Activated CD4-positive, alpha-beta T cell treated with anti-CD3 and anti-CD28 coated beads for 36 hours (primary cell): Measurements from ENCODE around the gene TFCP2L1. TPM values are rescaled to one million over a fixed set of nuclear protein-coding genes. Genes with fewer than 3 reads are reported as not detected.
"Not testable (repeated sequence)": the region's sequence is repeated elsewhere in the genome, so short reads cannot be mapped to it uniquely, and the experiment has no call there.

Experiments used
- ATAC-seq: fragments of 200-7000 bp; cut with Tn5 transposase; one replicate; pipeline ENCODE4 v1.10.0; 2021; ENCODE audit warnings: mild to moderate bottlenecking, moderate library complexity
- CTCF ChIA-PET: fragments of 350-600 bp; sonication (Branson Sonifier 250); formaldehyde crosslinking; loops from one replicate; lab custom pipeline; 2021; ENCODE audit warnings: antibody characterized with exemption; lab: Charles Lee
- POLR2A ChIA-PET: fragments of 350-600 bp; sonication (Branson Sonifier 250); formaldehyde crosslinking; loops from one replicate; lab custom pipeline; 2021; ENCODE audit warnings: antibody characterized with exemption, inconsistent platforms; lab: Charles Lee
- DNase-seq: peaks from one replicate; pipeline ENCODE4 v3.0.0-alpha.2; 2020
- H3K27ac Mint-ChIP-seq: one replicate; pipeline ENCODE4 v1.8.0; 2021; ENCODE audit warnings: mixed read lengths
- H3K27me3 Mint-ChIP-seq: one replicate; pipeline ENCODE4 v1.8.0; 2021; ENCODE audit warnings: mixed read lengths
- H3K36me3 Mint-ChIP-seq: one replicate; pipeline ENCODE4 v1.8.0; 2021; ENCODE audit warnings: low read depth, mixed read lengths
- H3K4me1 Mint-ChIP-seq: one replicate; pipeline ENCODE4 v1.8.0; 2021; ENCODE audit warnings: mixed read lengths
- H3K4me3 Mint-ChIP-seq: one replicate; pipeline ENCODE4 v1.8.0; 2021; ENCODE audit warnings: mild to moderate bottlenecking, moderate library complexity, mixed read lengths
- H3K9me3 Mint-ChIP-seq: one replicate; pipeline ENCODE4 v1.8.0; 2021; ENCODE audit warnings: low read depth, mixed read lengths
- intact Hi-C, 2 experiments: fragments of 100-400 bp; cut with DNase I in 1 of 2; cut with micrococcal nuclease in 1 of 2; formaldehyde crosslinking; loops; one replicate each; pipeline versions ENCODE4 v1.14.2 to v1.15.1; 2022 to 2024; cut with DNase I, micrococcal nuclease
- total RNA-seq, 2 experiments: library from RNA; stranded (reverse); gene quantifications; one replicate each; pipeline ENCODE4 v1.2.3, GENCODE V29; 2021

The TFCP2L1 gene, protein sequence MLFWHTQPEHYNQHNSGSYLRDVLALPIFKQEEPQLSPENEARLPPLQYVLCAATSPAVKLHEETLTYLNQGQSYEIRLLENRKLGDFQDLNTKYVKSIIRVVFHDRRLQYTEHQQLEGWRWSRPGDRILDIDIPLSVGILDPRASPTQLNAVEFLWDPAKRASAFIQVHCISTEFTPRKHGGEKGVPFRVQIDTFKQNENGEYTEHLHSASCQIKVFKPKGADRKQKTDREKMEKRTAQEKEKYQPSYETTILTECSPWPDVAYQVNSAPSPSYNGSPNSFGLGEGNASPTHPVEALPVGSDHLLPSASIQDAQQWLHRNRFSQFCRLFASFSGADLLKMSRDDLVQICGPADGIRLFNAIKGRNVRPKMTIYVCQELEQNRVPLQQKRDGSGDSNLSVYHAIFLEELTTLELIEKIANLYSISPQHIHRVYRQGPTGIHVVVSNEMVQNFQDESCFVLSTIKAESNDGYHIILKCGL
- under 1 TPM; 0.02 to 0.05 TPM for total RNA-seq

GRCh38 chr2:121284463-121285449, at the start of gene TFCP2L1:
TSS of gene TFCP2L1 (minus strand) at chr2:121285202. CDS start at chr2:121285109, 93 bp downstream.
- peak; percentile 52 for DNase-seq
- no peak within 1 kb of the TSS for H3K27ac Mint-ChIP-seq
- H3K9me3 Mint-ChIP-seq: no peaks in the 10 kb centered on the region
- CTCF ChIA-PET: no interaction called here
- peak within 1 kb of the TSS; percentile 56 for H3K4me3 Mint-ChIP-seq
- H3K4me1 Mint-ChIP-seq: peaks cover 7% of the 10 kb centered on the region
- intact Hi-C loops: no loop called here
- no peaks in the 10 kb centered on the region for H3K36me3 Mint-ChIP-seq
- peak; percentile 77 for ATAC-seq
- POLR2A ChIA-PET: no interaction called here
- peaks cover 39% of the 10 kb centered on the region for H3K27me3 Mint-ChIP-seq

DNA sequence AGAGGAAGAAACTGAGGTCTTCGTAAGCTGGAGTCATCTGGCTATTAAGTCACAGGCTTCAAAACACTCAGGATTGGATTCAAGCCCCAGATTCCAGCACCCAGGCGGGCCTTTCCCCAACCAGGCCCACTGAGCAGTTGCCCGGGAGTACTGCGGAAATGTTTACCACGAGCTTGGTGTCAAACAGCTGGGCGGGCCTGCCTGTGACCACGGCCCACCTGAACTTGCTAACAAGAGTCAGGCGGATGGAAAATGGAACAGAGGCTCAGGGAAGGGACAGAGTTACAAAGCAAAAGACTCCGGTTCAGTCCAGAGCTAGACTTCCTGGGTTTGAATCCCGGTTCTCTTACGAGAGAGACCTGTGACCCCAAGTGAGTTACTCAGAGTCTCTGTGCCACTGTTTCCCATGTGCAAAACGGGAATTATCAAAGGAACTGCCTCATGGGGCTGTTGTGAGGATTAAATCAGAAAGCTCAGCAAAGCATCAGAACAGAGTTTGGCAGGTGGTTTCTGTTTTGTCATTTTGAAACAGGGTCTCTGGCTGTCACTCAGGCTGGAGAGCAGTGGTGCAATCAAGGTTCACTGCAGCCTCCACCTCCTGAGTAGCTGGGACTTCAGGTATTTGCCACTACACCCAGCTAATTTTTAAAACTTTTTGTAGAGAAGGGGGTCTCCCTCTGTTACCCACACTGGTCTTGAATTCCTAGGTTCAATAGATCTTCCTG, 49.0 kb upstream of the TFCP2L1 start:
- Mint-ChIP-seq H3K9me3 (no peaks in the 10 kb centered on the region), H3K4me1 (no peaks in the 10 kb centered on the region), H3K27ac (no peak overlapping the region), H3K36me3 (peaks cover 4% of the 10 kb centered on the region), H3K27me3 (peaks cover 2% of the 10 kb centered on the region), H3K4me3 (no peak overlapping the region)
- ChIA-PET POLR2A (no interaction called here), CTCF (interaction anchor here (0.6 to 1.0 kb wide), 3 partner anchors 21 to 249 kb away, joined by 3 read pairs; no protein-coding TSS in a partner anchor)
- DNase-seq (no peak), ATAC-seq (peak; percentile 55)
- intact Hi-C loops: no loop called here

- H3K4me3 Mint-ChIP-seq: no peak overlapping the region
- H3K9me3 Mint-ChIP-seq: no peaks in the 10 kb centered on the region
- DNase-seq (no peak), ATAC-seq (no peak)
- ChIA-PET CTCF (no interaction called here), POLR2A (no interaction called here)
- H3K27ac Mint-ChIP-seq: no peak overlapping the region
- H3K36me3 Mint-ChIP-seq: no peaks in the 10 kb centered on the region
- H3K4me1 Mint-ChIP-seq: no peaks in the 10 kb centered on the region
- H3K27me3 Mint-ChIP-seq: peaks cover 2% of the 10 kb centered on the region
- intact Hi-C loops: no loop called here
Measured at GRCh38 chr2:121333231-121333630, 48.2 kb upstream of the TFCP2L1 start.

- H3K27ac Mint-ChIP-seq, POLR2A ChIA-PET, CTCF ChIA-PET, H3K9me3 Mint-ChIP-seq, H3K36me3 Mint-ChIP-seq, H3K27me3 Mint-ChIP-seq, intact Hi-C loops, DNase-seq, H3K4me1 Mint-ChIP-seq, H3K4me3 Mint-ChIP-seq, ATAC-seq: not testable (repeated sequence)
Measured at GRCh38 chr2:121331324-121331723, 46.3 kb upstream of the TFCP2L1 start.

DNA sequence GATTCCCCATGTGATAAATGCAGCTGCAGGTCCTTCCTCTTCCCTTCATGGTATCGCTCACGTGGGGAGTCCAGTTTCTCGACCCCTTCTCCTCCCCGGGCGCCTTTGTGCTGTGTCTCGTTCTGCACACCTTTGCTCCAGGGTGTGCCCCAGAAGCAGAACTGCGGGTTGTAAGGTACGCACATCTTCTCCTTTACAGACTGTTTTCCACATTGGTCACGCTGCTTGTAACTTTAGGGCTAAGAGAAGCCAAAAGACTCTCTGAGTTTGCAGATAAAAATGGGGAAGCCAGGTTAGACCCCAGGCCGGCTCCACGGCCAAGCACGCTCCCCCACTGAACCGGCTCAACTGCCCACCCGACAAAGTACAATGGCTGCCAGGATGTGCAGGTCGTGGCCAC, 45.9 kb upstream of the TFCP2L1 start:
- POLR2A ChIA-PET: no interaction called here
- Mint-ChIP-seq H3K9me3 (no peaks in the 10 kb centered on the region), H3K4me1 (no peaks in the 10 kb centered on the region), H3K4me3 (no peak overlapping the region), H3K36me3 (no peaks in the 10 kb centered on the region), H3K27ac (no peak overlapping the region), H3K27me3 (peaks cover 5% of the 10 kb centered on the region)
- CTCF ChIA-PET: no interaction called here
- DNase-seq (no peak), ATAC-seq (no peak)
- intact Hi-C loops: no loop called here

- H3K27me3 Mint-ChIP-seq: peaks cover 7% of the 10 kb centered on the region
- ChIA-PET POLR2A (no interaction called here), CTCF (no interaction called here)
- no peak for ATAC-seq
- H3K36me3 Mint-ChIP-seq: no peaks in the 10 kb centered on the region
- no peak overlapping the region for H3K4me3 Mint-ChIP-seq
- no peak for DNase-seq
- H3K9me3 Mint-ChIP-seq: no peaks in the 10 kb centered on the region
- no peaks in the 10 kb centered on the region for H3K4me1 Mint-ChIP-seq
- intact Hi-C loops: loop anchor here in 1 of 2 experiments (10.0 kb wide), 1 partner anchor 235 kb away; no protein-coding TSS in a partner anchor
- no peak overlapping the region for H3K27ac Mint-ChIP-seq
Measured at GRCh38 chr2:121329786-121330185, 44.8 kb upstream of the TFCP2L1 start.

- Mint-ChIP-seq H3K4me3 (no peak overlapping the region), H3K27ac (no peak overlapping the region), H3K4me1 (no peaks in the 10 kb centered on the region), H3K9me3 (no peaks in the 10 kb centered on the region), H3K27me3 (peaks cover 7% of the 10 kb centered on the region), H3K36me3 (no peaks in the 10 kb centered on the region)
- CTCF ChIA-PET: no interaction called here
- ATAC-seq (no peak), DNase-seq (no peak)
- POLR2A ChIA-PET: no interaction called here
- intact Hi-C loops: loop anchor here in 1 of 2 experiments (10.0 kb wide), 1 partner anchor 232 kb away; no protein-coding TSS in a partner anchor
Measured at GRCh38 chr2:121326628-121327027, 41.6 kb upstream of the TFCP2L1 start.

- Mint-ChIP-seq H3K27ac (no peak overlapping the region), H3K4me3 (no peak overlapping the region), H3K9me3 (no peaks in the 10 kb centered on the region), H3K36me3 (no peaks in the 10 kb centered on the region), H3K4me1 (no peaks in the 10 kb centered on the region), H3K27me3 (peaks cover 5% of the 10 kb centered on the region)
- ChIA-PET CTCF (no interaction called here), POLR2A (no interaction called here)
- no peak for DNase-seq
- intact Hi-C loops: loop anchor here in 1 of 2 experiments (10.0 kb wide), 1 partner anchor 230 kb away; no protein-coding TSS in a partner anchor
- no peak for ATAC-seq
Measured at GRCh38 chr2:121324601-121325000, 39.6 kb upstream of the TFCP2L1 start.

GRCh38 chr2:121321476-121321875, 36.5 kb upstream of the TFCP2L1 start:
- Mint-ChIP-seq H3K4me1 (no peaks in the 10 kb centered on the region), H3K27me3 (peaks cover 5% of the 10 kb centered on the region), H3K27ac (no peak overlapping the region), H3K4me3 (no peak overlapping the region), H3K36me3 (no peaks in the 10 kb centered on the region), H3K9me3 (no peaks in the 10 kb centered on the region)
- POLR2A ChIA-PET: no interaction called here
- DNase-seq: no peak
- CTCF ChIA-PET: interaction anchor here (0.9 kb wide), 1 partner anchor 978 kb away, joined by 3 read pairs; no protein-coding TSS in a partner anchor
- ATAC-seq: no peak
- intact Hi-C loops: loop anchor here in 1 of 2 experiments (10.0 kb wide), 1 partner anchor 227 kb away; no protein-coding TSS in a partner anchor

- Mint-ChIP-seq H3K27ac (no peak overlapping the region), H3K4me1 (no peaks in the 10 kb centered on the region), H3K27me3 (no peaks in the 10 kb centered on the region), H3K4me3 (no peak overlapping the region), H3K9me3 (no peaks in the 10 kb centered on the region), H3K36me3 (no peaks in the 10 kb centered on the region)
- intact Hi-C loops: loop anchor here in 1 of 2 experiments (10.0 kb wide), 1 partner anchor 225 kb away; no protein-coding TSS in a partner anchor
- ChIA-PET POLR2A (no interaction called here), CTCF (interaction anchor here (0.9 to 1.3 kb wide), 3 partner anchors 12 to 240 kb away, joined by 3 read pairs; no protein-coding TSS in a partner anchor)
- DNase-seq (no peak), ATAC-seq (no peak)
Measured at GRCh38 chr2:121319941-121320340, 34.9 kb upstream of the TFCP2L1 start.
